HepG2 (cell line): ENCODE measurements around the gene DNM1L. TPM values are rescaled to one million over a fixed set of nuclear protein-coding genes. Genes with fewer than 3 reads are reported as not detected.

Source experiments
- ATAC-seq: fragments of 200-7000 bp; cut with Tn5 transposase; 3 replicates; pipeline ENCODE4 v1.9.1; 2020; ENCODE audit warnings: mild to moderate bottlenecking, moderate library complexity
- BruUV-seq: library from RNA; stranded (reverse); fragments of 400-500 nt; replicated peaks from 2 replicates; lab custom pipeline; 2021; lab: Mats Ljungman, UMichigan
- CTCF ChIA-PET: fragments of 300-600 bp; formaldehyde crosslinking; extraction: SDS; loops from one replicate; lab custom pipeline; 2021; ENCODE audit warnings: low total read pairs, inconsistent platforms, low intra/inter-chr PET ratio; lab: Yijun Ruan, JAX
- POLR2A ChIA-PET: fragments of 350-600 bp; sonication (Branson Sonifier 250); formaldehyde crosslinking; loops from one replicate; lab custom pipeline; 2020; ENCODE audit warnings: antibody characterized with exemption, inconsistent platforms; lab: Yijun Ruan, JAX
- DNase-seq: peaks from one replicate; pipeline ENCODE4 v3.0.0-alpha.2; 2015; ENCODE audit warnings: low spot score
- FAIRE-seq: peaks from 3 replicates; lab custom pipeline; 2011; peaks lifted over from hg19 to GRCh38; lab: Jason Lieb, UNC
- H2AFZ ChIP-seq: one replicate; pipeline ENCODE4 v1.6.1; 2011; ENCODE audit warnings: low read length, inconsistent platforms
- H3K27ac ChIP-seq: fragments of 300-600 bp; 3 replicates; pipeline ENCODE4 v1.8.0; 2011; ENCODE audit warnings: mixed run types, mild to moderate bottlenecking, mixed read lengths, low read length, inconsistent platforms; ENCODE audit not compliant: insufficient read depth; ENCODE audit errors: extremely low read length
- H3K27me3 ChIP-seq, 2 experiments: fragments of 200-600 bp in 1 of 2; 2 replicates in 1 of 2; 3 replicates in 1 of 2; pipeline versions ENCODE4 v1.6.0 to v1.8.0; 2011; ENCODE audit warnings: low read length in 2 of 2, mild to moderate bottlenecking in 2 of 2, moderate library complexity in 2 of 2, inconsistent platforms in 1 of 2; ENCODE audit not compliant: insufficient read depth in 2 of 2, control insufficient read depth in 1 of 2
- H3K36me3 ChIP-seq, 2 experiments: fragments of 200-600 bp in 1 of 2; replicated peaks in 1 of 2; 2 replicates in 1 of 2; 3 replicates in 1 of 2; pipeline versions ENCODE4 v1.5.1 to v1.8.0; 2011; ENCODE audit warnings: low read length in 2 of 2, inconsistent platforms in 1 of 2; ENCODE audit not compliant: insufficient read depth in 2 of 2, control insufficient read depth in 1 of 2
- H3K4me1 ChIP-seq: 2 replicates; pipeline ENCODE4 v1.5.1; 2012; ENCODE audit warnings: low read length, inconsistent platforms; ENCODE audit not compliant: insufficient read depth
- H3K4me2 ChIP-seq: 2 replicates; pipeline ENCODE4 v1.6.0; 2011; ENCODE audit warnings: low read depth, low read length, inconsistent platforms
- H3K4me3 ChIP-seq, 3 experiments: fragments of 200-600 bp in 1 of 3; sonication (generic), shearing (Covaris generic) in 1 of 3; replicated peaks in 1 of 3; 2 replicates each; pipeline ENCODE4 v1.5.1; 2011 to 2016; ENCODE audit warnings: low read length in 3 of 3, inconsistent platforms in 2 of 3, low read depth in 2 of 3, mild to moderate bottlenecking in 2 of 3, control low read depth in 1 of 3, mixed read lengths in 1 of 3; ENCODE audit not compliant: insufficient read depth in 1 of 3
- H3K79me2 ChIP-seq: one replicate; pipeline ENCODE4 v1.6.1; 2011; ENCODE audit warnings: low read length, inconsistent platforms; ENCODE audit not compliant: insufficient read depth
- H3K9ac ChIP-seq: 2 replicates; pipeline ENCODE4 v1.6.0; 2011; ENCODE audit warnings: mild to moderate bottlenecking, low read depth, low read length, inconsistent platforms; ENCODE audit not compliant: insufficient read depth
- H3K9me3 ChIP-seq: 2 replicates; pipeline ENCODE4 v1.5.1; 2012; ENCODE audit warnings: mild to moderate bottlenecking, low read length
- H4K20me1 ChIP-seq: 2 replicates; pipeline ENCODE4 v1.6.0; 2011; ENCODE audit warnings: inconsistent platforms, mild to moderate bottlenecking, low read length, moderate library complexity; ENCODE audit not compliant: insufficient read depth
- BORCS8-MEF2B ChIP-seq: sonication (generic); formaldehyde crosslinking; IDR thresholded peaks from 2 replicates; pipeline ENCODE4 v1.8.0; 2022; ENCODE audit warnings: mild to moderate bottlenecking, missing genetic modification reagents
- HMG20A ChIP-seq: IDR thresholded peaks from 2 replicates; pipeline ENCODE4 v1.6.1; 2016; ENCODE audit warnings: borderline replicate concordance
- MED13 ChIP-seq: sonication (generic); formaldehyde crosslinking; IDR thresholded peaks from 2 replicates; pipeline ENCODE4 v1.5.0; 2020; ENCODE audit warnings: missing genetic modification reagents
- SP5 ChIP-seq: IDR thresholded peaks from 2 replicates; pipeline ENCODE4 v1.6.1; 2016; ENCODE audit warnings: low read depth, borderline replicate concordance
- TFE3 ChIP-seq: IDR thresholded peaks from 2 replicates; pipeline ENCODE4 v1.6.1; 2016
- ZBTB21 ChIP-seq: sonication (generic); formaldehyde crosslinking; IDR thresholded peaks from 2 replicates; pipeline ENCODE4 v1.4.0; 2020; ENCODE audit warnings: missing genetic modification reagents
- ZBTB26 ChIP-seq: IDR thresholded peaks from 2 replicates; pipeline ENCODE4 v1.6.1; 2016; ENCODE audit warnings: missing compliant biosample characterization, missing genetic modification reagents, borderline replicate concordance
- ZGPAT ChIP-seq: IDR thresholded peaks from 2 replicates; pipeline ENCODE4 v1.6.1; 2016; ENCODE audit warnings: mild to moderate bottlenecking
- ZNF672 ChIP-seq: sonication (generic); formaldehyde crosslinking; IDR thresholded peaks from 2 replicates; pipeline ENCODE4 v1.8.1; 2022; ENCODE audit warnings: missing genetic modification reagents
- ZNF775 ChIP-seq: sonication (generic); formaldehyde crosslinking; IDR thresholded peaks from 2 replicates; pipeline ENCODE4 v1.4.0; 2020; ENCODE audit warnings: missing genetic modification reagents, mild to moderate bottlenecking, moderate library complexity, borderline replicate concordance
- ZNF784 ChIP-seq: sonication (generic); formaldehyde crosslinking; IDR thresholded peaks from 2 replicates; pipeline ENCODE4 v1.5.1; 2020; ENCODE audit warnings: missing genetic modification reagents, mild to moderate bottlenecking, borderline replicate concordance
- WGBS: methylation state at CpG from one replicate; pipeline ENCODE4 v1.1.6; 2017; ENCODE audit warnings: low lambda C conversion rate; 5-methylcytosine and 5-hydroxymethylcytosine counted together
- in situ Hi-C: cut with HindIII; loops from 2 replicates; pipeline ENCODE4 v1.10.0; 2017; ENCODE audit warnings: low pct_unique_long_range_greater_than_20kb; ENCODE audit not compliant: extremely low pct_ligation_motif_present
- intact Hi-C: fragments of 100-400 bp; cut with micrococcal nuclease; formaldehyde crosslinking; loops from one replicate; pipeline ENCODE4 v1.10.0; 2022; ENCODE audit not compliant: unreplicated experiment
- polyA plus RNA-seq, 8 experiments: library from polyadenylated mRNA; depleted of rRNA in 3 of 8; stranded (reverse) in 7 of 8; unstranded in 1 of 8; fragments of >200 nt; fragmentation: Illumina TruSeq in 4 of 8; extraction: Trizol in 4 of 8; gene quantifications; 2 replicates each; pipeline versions ENCODE4 v1.2.1 to v1.2.3, GENCODE V29; 2011 to 2016; ENCODE audit warnings: low read depth in 4 of 8, missing spikeins in 1 of 8, mixed read lengths in 1 of 8; ENCODE audit not compliant: insufficient read depth in 1 of 8
- total RNA-seq, 5 experiments: library from RNA; depleted of rRNA; stranded (reverse); fragments of >200 nt; fragmentation: Illumina TruSeq; extraction: Trizol; gene quantifications; 2 replicates each; pipeline ENCODE4 v1.2.3, GENCODE V29; 2016; ENCODE audit warnings: low read depth in 1 of 5

Gene DNM1L
- total and polyA plus RNA-seq, 2 of the 13 experiments (the other 11 are each of a cell fraction or from before 2014, with no cell fraction given): 35.9 to 65.8 TPM

- ChIA-PET POLR2A (no interaction called here), CTCF (no interaction called here)
- TF ChIP-seq ZBTB26 (CRISPR knock-in tag): peak; percentile 27; the same call in 1 of the 2 replicates
- no peak for TF ChIP-seq SP5 (CRISPR knock-in tag)
- no peak for TF ChIP-seq ZNF672 (CRISPR knock-in tag)
- Histone ChIP-seq H3K4me2 (peak overlapping the region; percentile 54), H3K27ac (no peak overlapping the region), H4K20me1 (no peaks in the 10 kb centered on the region), H3K9ac (no peak overlapping the region), H3K79me2 (no peaks in the 10 kb centered on the region), H3K9me3 (no peaks in the 10 kb centered on the region), H3K36me3 (no peaks in the 10 kb centered on the region), H2AFZ (no peak overlapping the region), H3K27me3 (no peaks in the 10 kb centered on the region), H3K4me1 (peaks cover 29% of the 10 kb centered on the region), H3K4me3 (peak overlapping the region in 1 of 3 experiments; percentile 26; a peak in 2 of 6 replicates)
- 0% methylated on average over 2 of the region's 4 CpGs for WGBS
- intact Hi-C loops (no loop called here), in situ Hi-C loops (loop anchor here (25.0 kb wide), 1 partner anchor 990 kb away; the partner anchor contains the start of gene ETFBKMT)
- peak; percentile 13; the same call in 2 of the 3 replicates for ATAC-seq
- no TSS peak for BruUV-seq
- no peak for DNase-seq
- FAIRE-seq: no peak
Measured at GRCh38 chr12:32651956-32652210, 27.2 kb upstream of the DNM1L start.

GRCh38 chr12:32659908-32660440 lies 19.1 kb upstream of the DNM1L start:
- Histone ChIP-seq H3K9ac (no peak overlapping the region), H2AFZ (no peak overlapping the region), H3K36me3 (no peaks in the 10 kb centered on the region), H3K4me1 (no peaks in the 10 kb centered on the region), H3K79me2 (no peaks in the 10 kb centered on the region), H3K27ac (no peak overlapping the region), H3K27me3 (no peaks in the 10 kb centered on the region), H4K20me1 (no peaks in the 10 kb centered on the region), H3K4me3 (no peak overlapping the region), H3K4me2 (no peak overlapping the region), H3K9me3 (no peaks in the 10 kb centered on the region)
- FAIRE-seq: no peak
- WGBS: 20% methylated on average over 4 of the region's 6 CpGs
- no peak for DNase-seq
- intact Hi-C loops: no loop called here
- peak; percentile 36; the same call in 2 of the 3 replicates for ATAC-seq
- POLR2A ChIA-PET: no interaction called here
- in situ Hi-C loops: loop anchor here (5.0 to 25.0 kb wide), 2 partner anchors 203 to 998 kb away; partner anchors contain the start of gene ETFBKMT
- CTCF ChIA-PET: no interaction called here
- BruUV-seq: no TSS peak
- TF ChIP-seq ZNF775 (CRISPR knock-in tag): no peak
- no peak for TF ChIP-seq TFE3 (CRISPR knock-in tag)
- no peak for TF ChIP-seq ZBTB21
- TF ChIP-seq MED13 (CRISPR knock-in tag): no peak
- no peak for TF ChIP-seq ZGPAT (CRISPR knock-in tag)
- no peak for TF ChIP-seq BORCS8-MEF2B (CRISPR knock-in tag)
- TF ChIP-seq HMG20A (CRISPR knock-in tag): no peak
- no peak for TF ChIP-seq ZNF784 (CRISPR knock-in tag)
